ENCODE measurements around the gene HOOK1. TPM values are rescaled to one million over a fixed set of nuclear protein-coding genes. Genes with fewer than 3 reads are reported as not detected.

Gene HOOK1
- total RNA-seq, 1 experiment from 2014 or later, result 42.0 TPM

DNA sequence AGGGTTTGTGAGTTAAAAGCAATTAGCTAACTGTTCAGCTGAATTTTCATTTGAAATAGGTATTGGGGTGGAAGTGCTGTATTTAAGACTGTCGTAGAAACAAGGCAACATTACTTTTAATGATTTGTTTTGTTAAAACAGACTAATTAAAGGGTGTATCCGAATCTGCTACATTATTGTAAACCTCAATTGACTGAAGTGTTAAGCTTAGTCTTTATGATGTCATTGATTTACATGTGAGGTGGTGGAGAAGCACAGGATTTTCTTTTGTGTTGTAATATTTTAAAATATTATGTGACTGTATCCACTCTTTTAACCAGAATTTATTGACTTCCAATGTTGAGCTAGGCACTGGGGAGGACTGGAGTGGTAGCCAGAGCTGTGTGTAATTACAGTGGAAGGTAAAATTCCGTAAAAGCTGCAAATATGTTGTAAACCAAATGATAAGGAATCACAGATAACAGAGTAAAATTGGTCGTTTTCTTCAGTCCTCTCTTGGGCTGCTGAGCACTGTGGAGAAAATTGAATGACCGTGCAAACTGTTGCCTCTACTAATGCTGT is 1.6 kb downstream of the HOOK1 start:
- peak overlapping the region; percentile 20 for H3K4me2 ChIP-seq (ENCODE audit: insufficient read depth, insufficient read length, low read length)

More for the DNA sequence above, 1.6 kb downstream of the HOOK1 start:
- Mint-ChIP-seq H3K4me3 (no peak overlapping the region), H3K36me3 (ENCODE audit: insufficient read depth in 1 of 3, low read depth in 3 of 3) (no peaks in the 10 kb centered on the region), H3K9me3 (no peaks in the 10 kb centered on the region), H3K27me3 (ENCODE audit: low read depth) (peaks cover 2% of the 10 kb centered on the region), H3K27ac (no peak overlapping the region), H3K4me1 (no peaks in the 10 kb centered on the region)
- H2BK5ac ChIP-seq (ENCODE audit: insufficient read length, low read length), result no peak overlapping the region
- no peak overlapping the region for H3K14ac ChIP-seq (ENCODE audit: insufficient read depth, low read length)
- no peaks in the 10 kb centered on the region for H4K20me1 ChIP-seq (ENCODE audit: control insufficient read depth, insufficient read depth, insufficient read length)
- no peak overlapping the region for H3K18ac ChIP-seq (ENCODE audit: insufficient read length, low read depth, low read length)
- H2AFZ ChIP-seq (ENCODE audit: low read length), result no peak overlapping the region
- peaks cover 8% of the 10 kb centered on the region for H3K79me2 ChIP-seq (ENCODE audit: insufficient read depth, low read length)
- no peak overlapping the region for H3K27ac ChIP-seq (ENCODE audit: insufficient read length, low read depth, low read length)
- H3K9me3 ChIP-seq (ENCODE audit: control insufficient read depth, low read depth, low read length), result no peaks in the 10 kb centered on the region
- DNase-seq, result no peak
- H3K9ac ChIP-seq (ENCODE audit: extremely low read depth, insufficient read length, low read length), result no peak overlapping the region
- peaks cover 2% of the 10 kb centered on the region; the same call in 1 of the 2 replicates for H3K4me1 ChIP-seq (ENCODE audit: insufficient read depth, low read length)
- H3K23me2 ChIP-seq (ENCODE audit: insufficient read length, low read depth, low read length, poor library complexity, severe bottlenecking), result peaks cover 6% of the 10 kb centered on the region
- H2AK5ac ChIP-seq (ENCODE audit: insufficient read length, low read length), result no peak overlapping the region
- no peak overlapping the region for H2BK12ac ChIP-seq (ENCODE audit: insufficient read length, low read depth, low read length)
- no peak overlapping the region for H4K8ac ChIP-seq (replicated peaks; ENCODE audit: insufficient read length, low read depth, low read length)
- H2BK15ac ChIP-seq (ENCODE audit: low read depth, low read length), result no peak overlapping the region
- H2BK120ac ChIP-seq (ENCODE audit: low read depth, low read length, poor library complexity, severe bottlenecking), result no peak overlapping the region
- no peak overlapping the region for H2BK20ac ChIP-seq (ENCODE audit: low read depth, low read length, poor library complexity, severe bottlenecking)
- TF ChIP-seq, protein P1, sequence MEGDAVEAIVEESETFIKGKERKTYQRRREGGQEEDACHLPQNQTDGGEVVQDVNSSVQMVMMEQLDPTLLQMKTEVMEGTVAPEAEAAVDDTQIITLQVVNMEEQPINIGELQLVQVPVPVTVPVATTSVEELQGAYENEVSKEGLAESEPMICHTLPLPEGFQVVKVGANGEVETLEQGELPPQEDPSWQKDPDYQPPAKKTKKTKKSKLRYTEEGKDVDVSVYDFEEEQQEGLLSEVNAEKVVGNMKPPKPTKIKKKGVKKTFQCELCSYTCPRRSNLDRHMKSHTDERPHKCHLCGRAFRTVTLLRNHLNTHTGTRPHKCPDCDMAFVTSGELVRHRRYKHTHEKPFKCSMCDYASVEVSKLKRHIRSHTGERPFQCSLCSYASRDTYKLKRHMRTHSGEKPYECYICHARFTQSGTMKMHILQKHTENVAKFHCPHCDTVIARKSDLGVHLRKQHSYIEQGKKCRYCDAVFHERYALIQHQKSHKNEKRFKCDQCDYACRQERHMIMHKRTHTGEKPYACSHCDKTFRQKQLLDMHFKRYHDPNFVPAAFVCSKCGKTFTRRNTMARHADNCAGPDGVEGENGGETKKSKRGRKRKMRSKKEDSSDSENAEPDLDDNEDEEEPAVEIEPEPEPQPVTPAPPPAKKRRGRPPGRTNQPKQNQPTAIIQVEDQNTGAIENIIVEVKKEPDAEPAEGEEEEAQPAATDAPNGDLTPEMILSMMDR (conservative IDR thresholded peaks at IDR 0.05), result no peak
- H4K91ac ChIP-seq (ENCODE audit: insufficient read length, low read depth, low read length), result no peak overlapping the region
- H3K27me3 ChIP-seq (ENCODE audit: insufficient read depth, low read length), result no peaks in the 10 kb centered on the region
- H3K56ac ChIP-seq (ENCODE audit: insufficient read length, low read depth, low read length), result no peak overlapping the region
- no CpG with 5 or more reads among the region's 5 CpGs for WGBS (ENCODE audit: extremely low coverage, insufficient read length, low lambda C conversion rate)
- no peak overlapping the region for H3T11ph ChIP-seq (ENCODE audit: low read length)
- no peak overlapping the region for H3K4ac ChIP-seq (ENCODE audit: low read depth, low read length)
- no peak overlapping the region for H4K5ac ChIP-seq (ENCODE audit: insufficient read length, low read depth, low read length)
- no peaks in the 10 kb centered on the region for H3K79me1 ChIP-seq (ENCODE audit: insufficient read depth, low read depth, low read length, poor library complexity, severe bottlenecking)
- no peak overlapping the region for H3K23ac ChIP-seq (ENCODE audit: insufficient read length, low read depth, low read length)

All from H9 (cell line).